HG02884 (cell line): ENCODE data around the gene SLC4A2.

Experiments
- ATAC-seq: cut with Tn5 transposase; IDR thresholded peaks from one replicate; pipeline ENCODE4 v1.9.1; 2021; ENCODE audit warnings: mild to moderate bottlenecking, moderate library complexity; ENCODE audit not compliant: unreplicated experiment

The SLC4A2 gene

DNA sequence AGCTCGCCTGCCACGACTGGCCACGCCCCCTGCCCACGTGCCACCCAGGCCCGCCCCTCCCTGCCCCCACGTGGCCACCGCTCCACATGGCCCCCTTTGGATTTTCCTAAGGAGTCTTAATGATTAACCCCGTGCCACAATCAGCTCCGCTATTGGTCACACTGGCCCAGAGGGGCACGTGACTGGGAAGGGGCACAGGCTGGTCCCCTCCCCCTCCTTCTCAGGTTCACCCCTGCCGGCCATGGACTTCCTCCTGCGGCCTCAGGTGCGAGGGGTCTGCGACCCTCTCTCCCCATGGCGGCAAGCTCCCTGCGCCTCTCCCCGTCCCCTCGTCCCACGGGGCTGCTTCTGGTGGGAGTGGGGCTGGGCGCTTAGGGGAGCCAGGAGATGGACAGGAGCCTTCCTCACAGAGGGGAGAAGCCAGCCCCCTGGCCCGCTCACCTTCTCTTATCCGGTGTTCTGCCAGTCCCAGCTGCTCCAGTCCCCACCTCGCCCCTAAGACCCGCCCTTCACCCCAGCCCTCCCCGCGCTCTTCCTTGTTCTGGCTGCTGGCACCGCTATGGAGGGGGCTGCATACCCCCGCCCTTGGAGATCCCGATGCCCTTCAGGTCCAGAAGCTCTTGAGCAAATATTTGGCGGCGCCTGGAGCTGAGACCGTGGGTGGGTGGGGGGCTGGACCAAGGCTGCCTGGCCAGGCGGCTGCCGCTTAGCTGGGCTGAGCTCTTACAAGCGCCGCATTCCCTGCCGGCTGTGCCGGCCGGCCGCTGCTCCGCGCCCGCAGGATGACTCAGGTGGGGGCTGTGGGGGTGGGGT lies 3.2 kb downstream of the SLC4A2 start:
- ATAC-seq, result no peak

DNA sequence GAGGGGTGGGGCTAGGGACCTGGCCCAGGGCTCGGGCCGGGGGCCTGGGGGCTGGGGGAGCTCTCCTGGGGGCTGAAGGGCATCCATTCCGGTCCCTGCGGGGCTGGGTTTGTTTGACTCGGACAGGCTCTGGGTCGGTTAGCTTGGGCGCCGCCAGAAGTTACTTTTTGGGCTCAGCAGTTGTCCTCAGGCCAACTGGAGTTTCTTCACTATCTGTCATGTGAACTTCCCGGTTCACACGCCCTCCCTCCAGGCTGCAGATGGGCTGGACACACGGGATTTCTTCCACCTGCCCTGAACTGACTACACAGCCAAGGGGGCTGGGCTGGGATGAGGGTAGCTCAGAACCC lies 3.8 kb downstream of the SLC4A2 start:
- ATAC-seq, result no peak

DNA sequence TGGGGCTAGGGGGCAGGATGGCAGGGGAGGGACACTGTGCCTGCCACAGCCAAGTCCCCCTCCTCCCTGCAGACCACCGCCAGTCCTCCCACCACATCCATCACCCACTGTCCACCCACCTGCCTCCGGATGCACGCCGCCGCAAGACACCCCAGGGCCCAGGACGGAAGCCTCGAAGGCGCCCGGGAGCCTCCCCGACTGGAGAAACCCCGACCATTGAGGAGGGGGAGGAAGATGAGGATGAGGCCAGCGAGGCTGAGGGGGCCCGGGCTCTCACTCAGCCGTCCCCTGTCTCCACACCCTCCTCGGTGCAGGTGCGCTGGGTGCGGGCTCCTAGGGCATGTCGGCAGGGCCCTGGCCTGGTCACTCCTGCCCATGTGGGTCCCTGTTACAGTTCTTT lies 5.1 kb downstream of the SLC4A2 start:
- ATAC-seq, result no peak

DNA sequence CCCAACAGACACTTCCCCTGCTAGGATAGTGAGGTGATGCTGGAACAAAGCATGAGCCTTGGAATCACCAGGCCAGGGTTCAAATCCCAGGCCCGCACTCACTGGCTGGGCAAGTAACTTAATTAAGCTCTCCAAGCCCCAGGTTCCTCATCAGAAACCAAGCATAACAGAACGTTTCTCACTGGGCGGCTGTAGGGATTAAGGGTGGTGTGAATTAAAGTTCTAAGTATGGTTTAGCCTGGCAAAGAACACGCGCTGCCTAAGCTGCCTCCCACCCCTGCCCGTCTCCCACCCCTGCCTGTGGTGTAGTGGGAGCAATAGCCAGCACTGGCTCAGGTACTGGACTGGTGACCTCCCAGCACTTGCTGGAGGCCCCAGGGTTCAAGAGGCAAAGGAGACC lies 5.6 kb downstream of the SLC4A2 start:
- no peak for ATAC-seq

DNA sequence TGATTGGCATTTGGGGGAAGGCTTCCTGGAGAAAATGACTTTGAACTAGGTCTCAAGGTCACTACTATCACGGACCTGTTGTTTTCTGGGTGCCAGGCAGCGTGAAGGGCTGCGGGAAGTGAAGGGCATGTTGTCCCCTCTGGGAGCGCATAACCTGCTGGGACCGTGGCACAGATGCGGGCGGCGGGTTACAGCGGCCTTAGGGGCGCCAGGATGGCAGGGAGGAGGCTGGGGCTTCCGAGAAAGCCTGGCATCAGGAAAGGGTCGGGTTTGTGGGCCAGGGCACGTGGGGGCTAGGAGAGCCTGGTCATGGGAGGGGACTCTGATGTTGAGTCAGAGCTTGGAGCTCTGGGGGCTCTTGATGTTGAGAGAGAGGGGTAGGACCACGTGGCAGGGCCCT lies 6.1 kb downstream of the SLC4A2 start:
- ATAC-seq, result no peak

DNA sequence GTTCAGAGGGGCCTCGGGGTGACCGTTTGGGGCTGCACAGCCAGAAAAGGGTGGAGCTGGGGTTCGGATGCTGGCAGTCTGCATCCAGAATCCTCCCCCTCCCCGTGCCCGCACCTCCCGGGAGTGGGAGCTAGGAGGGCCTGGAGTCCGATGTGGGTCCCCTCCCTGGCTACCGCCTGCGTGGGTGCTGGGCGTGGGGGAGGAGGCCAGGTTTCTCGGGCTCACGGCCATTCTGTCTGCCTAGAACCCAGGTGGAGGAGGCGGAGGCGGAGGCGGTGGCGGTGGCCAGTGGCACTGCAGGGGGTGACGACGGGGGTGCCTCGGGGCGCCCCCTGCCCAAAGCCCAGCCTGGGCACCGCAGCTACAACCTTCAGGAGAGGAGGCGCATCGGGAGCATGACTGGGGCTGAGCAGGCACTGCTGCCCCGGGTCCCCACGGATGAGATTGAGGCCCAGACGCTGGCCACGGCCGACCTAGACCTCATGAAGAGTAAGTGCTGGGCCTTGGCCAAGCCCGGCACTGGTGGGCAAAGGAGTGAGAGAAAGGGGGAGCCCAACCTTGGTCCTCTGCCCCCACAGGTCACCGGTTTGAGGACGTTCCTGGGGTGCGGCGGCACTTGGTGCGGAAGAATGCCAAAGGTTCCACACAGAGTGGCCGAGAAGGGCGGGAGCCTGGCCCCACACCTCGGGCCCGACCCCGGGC lies 7.0 kb downstream of the SLC4A2 start:
- ATAC-seq, result no peak

DNA sequence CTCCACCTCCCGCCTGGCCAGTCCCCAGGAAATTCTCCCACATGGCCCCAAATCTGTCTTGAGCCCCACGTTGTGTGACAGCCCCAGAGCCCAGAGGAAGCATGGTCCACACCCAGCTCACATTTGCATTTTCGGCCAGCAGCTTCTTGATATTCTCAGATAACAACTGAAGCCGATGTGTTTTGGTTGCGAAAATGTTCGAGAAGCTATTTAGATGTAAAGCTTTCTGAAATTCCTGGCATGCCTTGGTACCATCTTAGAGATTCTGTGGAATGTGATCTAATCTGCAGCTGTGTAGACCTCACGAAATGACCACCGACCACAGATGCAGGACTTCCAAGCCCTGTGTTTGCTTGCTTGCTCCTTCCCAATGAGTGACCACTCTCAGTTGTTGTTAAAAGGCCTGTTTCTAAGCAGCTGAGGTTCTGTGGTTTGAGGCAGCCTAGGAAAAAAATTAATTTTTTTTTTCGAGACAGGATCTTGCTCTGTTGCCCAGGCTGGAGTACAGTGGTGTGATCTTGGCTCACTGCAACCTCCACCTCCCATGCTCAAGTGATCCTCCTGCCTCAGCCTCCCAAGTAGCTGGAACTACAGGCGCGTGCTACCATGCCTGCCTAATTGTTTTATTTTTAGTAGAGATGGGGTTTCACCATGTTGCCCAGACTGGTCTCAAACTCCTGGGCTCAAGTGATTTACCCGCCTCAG lies 8.8 kb downstream of the SLC4A2 start:
- no peak for ATAC-seq

DNA sequence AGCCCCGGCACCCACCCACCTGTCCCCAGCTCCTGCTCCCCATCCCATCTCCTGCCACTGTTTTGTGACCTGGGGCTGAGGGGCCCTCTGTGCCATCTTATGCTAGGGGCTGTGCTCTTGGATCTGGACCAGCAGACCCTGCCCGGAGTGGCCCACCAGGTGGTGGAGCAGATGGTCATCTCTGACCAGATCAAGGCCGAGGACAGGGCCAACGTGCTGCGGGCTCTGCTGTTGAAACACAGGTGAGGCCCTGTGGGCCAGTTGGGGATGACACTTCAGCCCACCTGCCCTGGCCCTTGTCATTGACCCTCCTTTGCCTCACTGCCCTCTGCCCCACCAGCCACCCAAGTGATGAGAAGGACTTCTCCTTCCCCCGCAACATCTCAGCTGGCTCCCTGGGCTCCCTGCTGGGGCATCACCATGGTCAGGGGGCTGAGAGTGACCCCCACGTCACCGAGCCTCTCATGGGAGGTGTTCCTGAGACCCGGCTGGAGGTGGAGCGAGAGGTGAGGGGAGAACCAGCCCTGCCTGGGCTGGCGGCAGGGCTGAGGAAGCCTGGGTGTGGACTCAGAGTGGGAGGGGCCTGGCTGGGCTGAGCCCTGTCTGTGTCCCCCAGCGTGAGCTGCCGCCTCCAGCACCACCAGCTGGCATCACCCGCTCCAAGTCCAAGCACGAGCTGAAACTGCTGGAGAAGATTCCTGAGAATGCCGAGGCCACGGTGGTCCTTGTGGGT lies 10.6 kb downstream of the SLC4A2 start:
- no peak for ATAC-seq

DNA sequence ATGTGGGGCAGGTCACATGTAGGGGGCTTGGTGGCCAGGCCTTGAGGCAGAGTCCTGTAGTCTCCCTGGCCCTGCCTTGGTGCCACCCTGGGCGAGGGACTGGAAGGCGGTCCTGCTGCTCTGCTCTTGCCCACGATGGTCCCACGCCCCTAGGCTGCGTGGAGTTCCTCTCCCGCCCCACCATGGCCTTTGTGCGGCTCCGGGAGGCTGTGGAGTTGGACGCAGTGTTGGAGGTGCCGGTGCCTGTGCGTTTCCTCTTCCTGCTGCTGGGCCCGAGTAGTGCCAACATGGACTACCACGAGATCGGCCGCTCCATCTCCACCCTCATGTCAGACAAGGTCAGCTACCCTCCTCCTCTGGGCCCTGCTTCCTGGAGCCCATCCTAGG lies 11.2 kb downstream of the SLC4A2 start:
- no peak for ATAC-seq

DNA sequence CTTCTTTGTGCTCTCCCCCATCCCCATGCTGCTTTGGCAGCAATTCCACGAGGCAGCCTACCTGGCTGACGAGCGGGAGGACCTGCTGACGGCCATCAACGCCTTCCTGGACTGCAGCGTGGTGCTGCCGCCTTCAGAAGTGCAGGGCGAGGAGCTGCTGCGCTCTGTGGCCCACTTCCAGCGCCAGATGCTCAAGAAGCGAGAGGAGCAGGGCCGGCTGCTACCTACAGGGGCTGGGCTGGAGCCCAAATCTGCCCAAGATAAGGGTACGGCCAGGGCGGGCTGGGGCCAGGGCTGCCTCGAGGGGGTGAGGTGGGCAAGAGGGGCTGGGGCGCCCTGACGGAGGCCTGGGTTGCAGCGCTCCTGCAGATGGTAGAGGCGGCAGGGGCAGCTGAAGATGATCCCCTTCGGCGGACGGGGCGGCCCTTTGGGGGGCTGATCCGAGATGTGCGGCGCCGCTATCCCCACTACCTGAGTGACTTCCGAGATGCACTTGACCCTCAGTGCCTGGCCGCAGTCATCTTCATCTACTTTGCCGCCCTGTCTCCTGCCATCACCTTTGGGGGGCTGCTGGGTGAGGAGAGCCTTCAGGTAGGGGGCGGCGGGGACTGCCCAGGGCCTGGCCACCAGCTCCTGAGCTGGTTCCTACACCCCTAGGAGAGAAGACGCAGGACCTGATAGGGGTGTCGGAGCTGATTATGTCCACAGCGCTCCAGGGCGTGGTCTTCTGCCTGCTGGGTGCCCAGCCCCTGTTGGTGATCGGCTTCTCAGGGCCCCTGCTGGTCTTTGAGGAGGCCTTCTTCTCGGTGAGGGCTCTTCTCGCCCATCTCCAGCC lies 11.9 kb downstream of the SLC4A2 start:
- no peak for ATAC-seq

DNA sequence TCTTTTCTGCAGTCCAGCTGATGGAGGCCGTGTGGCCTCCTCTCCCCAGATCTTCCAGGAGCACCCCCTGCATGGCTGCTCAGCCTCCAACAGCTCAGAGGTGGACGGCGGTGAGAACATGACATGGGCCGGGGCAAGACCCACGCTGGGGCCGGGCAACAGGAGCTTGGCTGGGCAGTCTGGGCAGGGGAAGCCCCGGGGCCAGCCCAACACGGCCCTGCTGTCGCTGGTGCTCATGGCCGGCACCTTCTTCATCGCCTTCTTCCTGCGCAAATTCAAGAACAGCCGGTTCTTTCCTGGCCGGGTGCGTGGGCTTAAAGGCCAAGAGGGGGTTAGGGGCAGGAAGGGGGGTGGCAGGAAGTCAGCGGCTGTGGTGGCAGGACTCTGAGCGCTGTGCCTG lies 14.6 kb downstream of the SLC4A2 start:
- no peak for ATAC-seq

DNA sequence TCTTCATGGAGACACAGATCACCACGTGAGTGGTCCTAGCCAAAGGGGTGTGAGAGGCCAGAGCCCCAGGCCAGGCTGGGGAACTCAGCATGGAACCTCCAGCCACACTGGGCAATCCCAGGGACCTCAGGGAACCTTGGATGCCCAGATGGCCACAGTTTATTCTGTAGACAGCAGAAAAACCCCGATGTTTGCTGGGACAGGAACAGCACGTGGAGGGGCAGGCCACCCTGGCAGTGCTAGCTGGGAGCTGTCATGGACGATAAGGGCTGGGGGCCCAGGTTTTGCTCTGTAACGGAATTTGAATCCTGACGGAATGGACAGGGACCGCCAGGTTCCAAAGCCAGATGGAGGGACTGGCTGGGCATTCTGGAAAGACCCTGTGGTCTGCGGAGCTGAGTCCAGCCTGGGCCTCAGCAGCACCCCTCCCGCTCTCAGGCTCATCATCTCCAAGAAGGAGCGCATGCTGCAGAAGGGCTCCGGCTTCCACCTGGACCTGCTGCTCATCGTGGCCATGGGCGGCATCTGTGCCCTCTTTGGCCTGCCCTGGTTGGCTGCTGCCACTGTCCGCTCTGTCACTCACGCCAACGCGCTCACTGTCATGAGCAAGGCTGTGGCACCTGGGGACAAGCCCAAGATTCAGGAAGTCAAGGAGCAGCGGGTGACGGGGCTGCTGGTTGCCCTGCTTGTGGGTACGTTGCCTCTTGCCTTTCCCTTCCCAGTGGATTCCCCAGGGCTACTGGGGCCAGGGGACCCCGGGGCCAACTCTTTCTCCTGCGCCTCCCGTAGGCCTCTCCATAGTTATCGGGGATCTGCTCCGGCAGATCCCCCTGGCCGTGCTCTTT lies 15.7 kb downstream of the SLC4A2 start:
- no peak for ATAC-seq

DNA sequence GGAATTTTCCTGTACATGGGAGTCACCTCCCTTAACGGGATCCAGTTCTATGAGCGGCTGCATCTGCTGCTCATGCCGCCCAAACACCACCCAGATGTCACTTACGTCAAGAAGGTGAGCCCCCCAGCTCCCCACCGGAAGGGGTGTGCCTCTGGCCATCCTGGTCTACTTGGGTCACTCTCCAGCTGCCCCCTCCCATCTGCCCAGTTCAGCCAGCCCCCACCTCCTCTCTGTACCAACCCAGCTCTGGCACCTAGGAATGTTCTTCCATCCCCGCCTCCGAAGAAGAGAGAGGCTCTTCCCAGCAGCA lies 16.2 kb downstream of the SLC4A2 start:
- no peak for ATAC-seq

DNA sequence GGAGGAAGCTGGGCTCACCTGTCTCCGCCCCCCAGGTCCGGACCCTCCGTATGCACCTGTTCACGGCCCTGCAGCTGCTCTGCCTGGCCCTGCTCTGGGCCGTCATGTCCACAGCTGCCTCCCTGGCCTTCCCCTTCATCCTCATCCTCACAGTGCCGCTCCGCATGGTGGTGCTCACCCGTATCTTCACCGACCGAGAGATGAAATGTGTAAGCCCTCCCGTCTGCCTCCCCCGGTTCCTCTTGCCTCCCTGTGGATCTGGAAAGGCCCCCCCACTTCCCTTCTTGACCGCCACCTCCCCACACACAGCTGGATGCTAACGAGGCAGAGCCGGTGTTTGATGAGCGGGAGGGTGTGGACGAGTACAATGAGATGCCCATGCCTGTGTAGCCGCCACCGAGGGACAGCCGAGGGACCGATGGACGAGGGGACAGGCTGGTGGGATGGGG lies 16.6 kb downstream of the SLC4A2 start:
- no peak for ATAC-seq

DNA sequence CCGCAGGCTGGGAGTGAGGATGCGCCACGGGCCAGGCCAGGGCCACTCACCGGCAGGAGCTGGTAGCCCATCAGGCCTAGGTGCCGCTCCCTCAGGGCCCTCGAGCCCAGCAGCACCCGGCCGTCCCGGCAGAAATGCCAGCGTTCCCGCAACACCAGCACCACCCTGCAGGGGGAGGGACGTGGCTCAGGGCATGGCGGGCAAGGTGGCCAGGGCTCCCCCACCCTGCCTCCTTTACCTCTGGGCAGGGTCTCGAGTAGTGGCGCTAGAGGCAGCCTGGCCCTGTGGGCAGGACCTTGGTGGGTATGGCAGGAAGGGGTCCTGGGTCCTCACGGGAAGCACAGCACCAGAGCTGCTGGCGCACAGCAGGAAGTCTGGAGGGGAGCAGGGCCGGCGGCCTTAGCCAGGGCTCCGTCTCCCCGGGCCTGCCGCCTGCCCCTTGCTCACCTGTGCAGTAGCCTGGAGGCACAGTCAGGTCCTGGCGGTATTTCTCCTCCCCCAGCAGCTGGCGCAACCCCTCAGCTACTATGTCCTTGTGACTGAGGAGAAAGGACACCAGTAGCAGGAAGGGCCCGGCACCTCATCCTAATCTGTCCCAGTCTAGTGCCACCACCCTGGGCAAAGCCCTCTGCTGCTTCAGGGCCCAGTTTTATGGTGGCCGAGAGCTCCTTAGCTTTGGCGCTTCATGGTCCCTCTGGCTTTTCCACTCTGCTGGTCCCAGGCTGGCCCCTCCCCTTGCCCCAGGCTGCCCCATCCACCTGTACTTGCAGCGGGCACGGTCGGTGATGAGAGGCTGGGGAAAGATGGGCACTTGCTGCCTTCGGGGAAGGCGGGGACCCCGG lies 17.7 kb downstream of the SLC4A2 start:
- no peak for ATAC-seq

DNA sequence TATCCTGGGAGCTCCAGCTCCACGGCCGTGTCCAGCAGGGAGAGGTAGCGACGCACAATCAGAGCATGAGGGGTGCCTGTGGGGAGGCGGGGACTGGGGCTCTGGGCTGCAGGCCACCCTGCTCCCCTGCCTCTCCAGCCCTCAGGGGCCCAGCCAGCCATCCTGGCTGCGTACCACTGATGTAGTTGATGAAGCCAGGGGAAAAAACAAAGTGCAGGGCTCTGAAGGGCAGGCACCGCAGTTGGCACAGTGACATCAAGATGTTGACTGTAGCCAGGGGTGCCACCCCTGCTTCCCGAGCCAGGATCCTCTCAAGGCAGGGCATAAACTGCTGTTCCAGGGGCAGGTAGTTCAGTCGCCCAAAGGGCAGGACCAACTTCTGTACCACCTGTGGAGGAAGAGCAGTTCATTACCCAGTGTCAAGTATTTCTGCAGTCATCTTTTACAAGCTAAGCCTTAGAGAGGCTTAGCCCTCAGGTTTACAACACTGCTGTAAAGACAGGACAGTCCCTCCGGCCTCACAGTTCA lies 18.4 kb downstream of the SLC4A2 start:
- no peak for ATAC-seq

DNA sequence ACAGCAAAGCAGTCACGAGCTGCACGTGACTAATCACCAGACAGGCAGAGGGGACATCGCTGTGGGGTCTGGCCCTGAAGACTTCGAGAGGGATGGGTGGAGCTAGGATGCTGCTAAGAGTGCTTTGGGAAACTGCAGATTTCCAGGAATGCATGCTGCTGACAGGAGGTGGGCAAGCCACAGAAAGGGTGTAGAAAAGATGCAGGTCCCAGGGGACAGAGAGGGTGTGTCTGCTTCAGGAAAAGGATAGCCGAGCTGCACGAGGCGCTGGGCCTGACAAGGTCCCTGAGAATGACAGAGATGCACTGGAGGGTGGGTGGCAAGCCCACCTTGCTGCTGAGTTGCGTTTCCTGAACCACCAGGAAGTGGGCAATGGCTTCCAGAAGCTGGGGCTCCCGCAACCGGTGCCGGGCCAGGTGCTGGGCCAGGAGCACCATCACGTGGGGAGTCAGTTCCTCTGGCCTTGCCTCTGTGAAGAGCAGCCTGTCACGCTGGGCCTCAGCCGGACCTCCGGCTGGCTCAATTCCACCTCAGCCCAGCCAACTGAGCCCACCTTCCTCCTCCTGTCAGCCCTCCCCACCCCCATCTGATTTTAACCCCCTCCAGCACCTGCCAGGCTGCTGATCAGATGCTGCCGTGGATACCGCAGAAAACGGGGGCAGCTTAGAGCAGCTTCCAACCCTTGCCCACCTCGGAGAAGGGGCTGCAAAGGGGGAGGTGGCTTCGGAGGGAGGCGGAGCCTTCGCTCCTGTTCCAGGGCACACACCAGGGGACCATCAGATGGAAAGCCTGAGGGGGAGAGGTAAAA lies 19.0 kb downstream of the SLC4A2 start:
- ATAC-seq, result no peak
